Measurements from ENCODE around the gene TGM6.

The TGM6 gene

DNA sequence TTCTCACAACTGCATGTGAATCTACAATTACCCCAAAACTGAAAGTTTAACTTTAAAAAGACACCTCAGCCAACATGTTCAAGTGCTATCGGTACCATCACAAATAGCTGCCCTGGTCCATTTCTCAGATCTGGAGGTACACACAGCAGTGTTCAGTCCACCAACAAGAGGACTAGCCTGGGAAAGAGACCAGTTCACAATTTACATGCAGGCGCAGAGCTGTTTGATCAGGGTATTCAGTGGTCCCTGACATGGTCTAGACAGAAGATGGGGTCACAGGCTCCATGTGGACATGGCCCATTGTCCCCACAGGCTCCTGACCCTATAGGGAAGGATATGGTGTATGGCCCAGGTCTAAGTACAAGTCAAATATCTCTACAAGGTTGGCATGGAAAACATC is 15.6 kb upstream of the TGM6 start:
- FAIRE-seq: no peak

DNA sequence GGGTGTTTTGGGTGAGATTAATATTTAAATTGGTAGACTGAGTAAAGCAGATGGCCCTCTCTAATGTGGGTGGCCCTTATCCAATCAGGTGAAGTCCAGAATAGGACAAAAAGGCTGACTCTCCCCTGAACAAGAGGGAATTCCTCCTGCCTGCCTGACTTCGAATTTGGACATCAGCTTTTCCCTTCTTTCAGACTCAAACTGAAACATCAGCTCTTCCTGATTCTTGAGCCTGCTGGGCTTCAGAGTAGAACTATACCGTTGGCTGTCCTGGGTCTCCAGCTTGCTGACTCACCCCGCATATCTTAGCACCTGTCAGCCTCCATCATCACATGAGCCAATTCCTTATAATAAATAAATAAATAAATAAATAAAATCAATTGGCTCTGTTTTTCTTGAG is 15.0 kb upstream of the TGM6 start:
- FAIRE-seq: no peak

GRCh38 chr20:2368621-2369020 is 12.1 kb upstream of the TGM6 start:
- no peak for FAIRE-seq

DNA sequence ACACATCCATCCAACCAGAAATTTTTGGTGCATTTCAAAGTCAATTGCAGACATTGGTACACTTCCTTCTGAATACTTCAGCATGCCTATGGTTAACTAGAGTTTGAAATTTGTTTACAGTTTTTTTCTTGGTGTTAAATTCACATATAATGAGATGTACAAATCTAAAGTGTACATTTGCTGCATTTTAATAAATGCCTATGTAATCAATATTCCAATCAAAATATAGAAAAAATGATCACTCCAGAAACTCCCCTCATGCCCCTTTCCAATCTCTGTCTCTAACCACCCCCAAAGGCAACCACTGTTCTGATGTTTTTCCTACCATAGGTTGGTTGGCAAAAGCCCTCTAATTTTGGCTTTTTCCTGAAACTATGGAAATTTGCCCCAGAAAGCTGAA is 7.6 kb upstream of the TGM6 start:
- no peak for FAIRE-seq

DNA sequence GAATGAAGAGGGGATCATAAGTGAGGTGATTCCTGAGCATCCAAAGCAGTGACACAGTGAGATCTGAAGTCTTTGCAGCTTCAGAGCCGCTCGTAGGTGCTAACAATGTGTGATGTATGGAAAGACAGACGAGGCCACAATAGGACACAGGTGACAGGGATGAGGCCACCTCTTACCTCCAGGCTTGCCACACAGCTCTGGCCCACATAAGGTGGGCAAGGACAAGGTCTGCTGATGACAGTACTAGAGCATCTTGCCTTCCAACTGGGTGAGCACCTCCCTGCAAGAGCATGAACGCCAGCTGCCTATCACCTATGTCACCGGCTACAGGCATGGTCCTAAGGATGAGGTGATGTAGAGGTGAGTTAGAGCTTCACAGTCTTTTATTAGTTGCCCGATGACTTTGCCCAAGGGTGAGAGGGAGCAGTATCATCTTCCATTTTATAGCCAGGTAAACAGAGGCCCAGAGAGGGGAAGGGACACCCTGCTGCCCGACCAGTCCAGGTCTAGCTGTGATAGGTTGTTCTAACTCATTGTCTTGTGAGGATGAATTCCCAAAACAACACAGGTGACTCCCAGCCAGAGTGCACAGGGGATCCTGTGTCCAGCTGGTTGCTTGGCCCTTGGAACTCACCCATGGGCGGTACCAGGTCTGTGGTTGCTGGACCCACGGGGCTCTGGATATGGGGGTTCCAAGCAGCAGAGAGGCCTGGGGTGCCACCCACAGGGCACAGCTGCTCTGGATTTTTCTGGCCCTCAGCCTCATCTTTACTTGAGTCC is 6.2 kb upstream of the TGM6 start:
- no peak for FAIRE-seq

DNA sequence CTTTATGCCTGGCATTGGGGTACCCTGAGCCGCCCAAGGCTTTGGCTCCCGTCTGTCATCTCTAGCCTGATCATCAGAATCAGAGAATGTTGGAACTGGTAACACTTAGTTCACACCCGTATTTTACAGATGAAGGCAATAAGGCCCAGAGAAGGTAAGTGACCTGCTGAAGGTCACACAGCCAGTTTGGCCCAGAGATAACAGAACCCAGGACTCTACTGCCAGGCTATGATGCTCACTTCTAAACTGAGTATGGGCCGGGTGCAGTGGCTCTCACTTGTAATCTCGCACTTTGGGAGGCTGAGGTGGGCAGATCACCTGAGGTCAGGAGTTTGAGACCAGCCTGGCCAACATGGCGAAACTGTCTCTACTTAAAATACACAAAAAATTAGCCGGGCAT is 1.8 kb upstream of the TGM6 start:
- no peak for FAIRE-seq

GRCh38 chr20:2379511-2380229 is 1.0 kb upstream of the TGM6 start:
- FAIRE-seq: no peak

GRCh38 chr20:2381303-2381702 is 602 bp downstream of the TGM6 start:
- no peak for FAIRE-seq

DNA sequence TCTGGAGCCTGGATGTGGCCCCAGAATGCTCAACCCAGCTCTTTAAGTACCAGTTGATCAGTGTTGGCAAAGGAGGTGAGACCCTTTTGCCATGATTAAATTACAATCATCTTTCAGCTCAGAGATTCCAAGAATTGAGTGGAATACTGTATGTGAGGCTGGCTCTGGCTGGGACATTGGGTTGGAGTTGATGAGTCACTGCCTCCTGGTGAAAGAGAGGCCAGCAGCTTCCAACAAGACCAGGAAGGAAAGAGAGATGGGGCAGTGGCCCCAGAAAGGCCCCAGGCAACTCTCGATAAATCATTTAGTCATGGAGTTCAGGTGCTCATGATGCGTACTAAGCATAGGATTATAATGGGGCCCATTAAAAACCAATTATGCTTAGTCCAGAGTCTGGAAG is 2.1 kb downstream of the TGM6 start:
- no peak for FAIRE-seq

- FAIRE-seq: no peak
These were observed 4.3 kb downstream of the TGM6 start for GRCh38 chr20:2385026-2385425.

- no peak for FAIRE-seq
These were observed 4.8 kb downstream of the TGM6 start for GRCh38 chr20:2385496-2385895.

GRCh38 chr20:2386516-2387179 is 5.9 kb downstream of the TGM6 start:
- FAIRE-seq: no peak

DNA sequence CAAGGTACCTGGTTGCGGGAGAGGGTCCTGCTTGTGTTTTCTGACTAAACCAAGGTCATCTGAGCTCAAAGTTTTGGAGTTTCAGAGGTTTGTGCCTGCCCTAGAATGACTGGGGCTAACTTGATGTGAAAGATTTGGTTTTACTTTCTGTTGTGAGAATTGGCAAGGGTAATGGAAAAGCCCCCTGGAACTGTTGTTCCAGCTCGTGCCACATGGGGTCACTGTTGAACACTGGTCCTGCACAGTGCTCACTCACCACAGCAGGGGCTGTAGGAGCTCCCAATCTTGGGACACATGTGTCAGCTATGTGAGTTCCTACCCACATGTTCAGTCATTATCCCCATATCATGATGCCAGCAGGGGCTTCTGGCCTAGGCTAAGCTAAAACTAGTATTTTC is 6.5 kb downstream of the TGM6 start:
- no peak for FAIRE-seq

- FAIRE-seq: no peak
These were observed 6.9 kb downstream of the TGM6 start for GRCh38 chr20:2387580-2387979.

- FAIRE-seq: no peak
These were observed 10.4 kb downstream of the TGM6 start for GRCh38 chr20:2390951-2391675.

- no peak for FAIRE-seq
These were observed 13.8 kb downstream of the TGM6 start for GRCh38 chr20:2394411-2395055.

GRCh38 chr20:2395136-2395535 is 14.4 kb downstream of the TGM6 start:
- no peak for FAIRE-seq

GRCh38 chr20:2396241-2396814 is 15.6 kb downstream of the TGM6 start:
- no peak for FAIRE-seq

DNA sequence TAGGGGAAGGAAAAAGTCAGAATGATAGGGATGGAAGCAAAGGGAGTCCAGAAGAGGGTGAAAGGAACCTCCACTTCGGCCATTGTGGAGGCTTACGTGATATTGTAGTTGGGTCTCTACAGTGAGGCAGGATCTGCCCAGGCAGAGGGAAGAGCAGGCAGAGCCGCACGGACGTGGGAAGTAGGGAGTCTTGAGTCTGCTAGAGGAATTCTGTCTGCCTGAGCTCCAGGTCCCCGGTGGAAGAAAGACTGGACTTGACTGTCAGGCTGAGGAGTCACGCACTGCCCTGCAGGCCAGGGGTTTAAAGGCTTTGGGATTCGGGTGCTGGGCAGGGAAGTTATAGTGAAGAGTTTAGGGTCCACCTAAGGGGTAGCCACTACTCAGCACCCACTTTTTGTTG is 16.4 kb downstream of the TGM6 start:
- FAIRE-seq: no peak

DNA sequence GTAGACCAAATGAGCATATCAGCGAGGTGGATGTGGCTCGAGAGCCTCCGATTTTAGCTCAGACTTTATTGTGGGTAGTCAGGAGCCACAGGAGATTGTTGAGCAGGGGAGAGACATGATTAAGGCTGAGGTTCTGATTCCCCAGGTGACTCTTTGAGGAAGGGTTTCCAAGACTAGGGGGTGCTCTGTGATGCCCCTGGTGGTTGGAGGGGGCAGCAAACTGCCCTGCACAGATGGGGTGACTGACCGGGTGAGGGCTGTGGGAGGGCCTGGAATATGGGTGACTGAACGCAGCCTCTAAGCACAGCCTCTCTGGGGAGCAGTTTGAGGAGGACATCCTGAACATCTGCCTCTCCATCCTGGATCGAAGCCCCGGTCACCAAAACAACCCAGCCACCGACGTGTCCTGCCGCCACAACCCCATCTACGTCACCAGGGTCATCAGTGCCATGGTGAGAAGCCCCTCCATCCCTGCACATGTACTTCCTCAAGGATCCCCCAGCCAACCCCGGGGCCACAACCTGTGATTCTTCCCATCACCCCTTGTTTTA is 17.0 kb downstream of the TGM6 start:
- no peak for FAIRE-seq

- FAIRE-seq: no peak
These were observed 17.7 kb downstream of the TGM6 start for GRCh38 chr20:2398449-2398848.

- FAIRE-seq: no peak
These were observed 18.7 kb downstream of the TGM6 start for GRCh38 chr20:2399390-2399789.

Data from G401.6 (cell line).